HG03280 (cell line): ENCODE results near the gene UBR4.

Source experiments
- ATAC-seq: cut with Tn5 transposase; IDR thresholded peaks from one replicate; pipeline ENCODE4 v1.9.1; 2021; ENCODE audit warnings: mild to moderate bottlenecking, moderate library complexity; ENCODE audit not compliant: unreplicated experiment

UBR4 gene

GRCh38 chr1:19038732-19039131 lies 171.3 kb downstream of the UBR4 start:
- no peak for ATAC-seq

GRCh38 chr1:19038096-19038495 lies 172.0 kb downstream of the UBR4 start:
- ATAC-seq, result no peak

- ATAC-seq, result no peak
These were observed 172.4 kb downstream of the UBR4 start for GRCh38 chr1:19037659-19038058.

GRCh38 chr1:19036813-19037605 lies 173.1 kb downstream of the UBR4 start:
- ATAC-seq, result no peak

GRCh38 chr1:19036041-19036812 lies 173.8 kb downstream of the UBR4 start:
- no peak for ATAC-seq

- ATAC-seq, result no peak
These were observed 174.6 kb downstream of the UBR4 start for GRCh38 chr1:19035377-19036040.

GRCh38 chr1:19034721-19035120 lies 175.3 kb downstream of the UBR4 start:
- ATAC-seq, result no peak

GRCh38 chr1:19033926-19034680 lies 176.0 kb downstream of the UBR4 start:
- no peak for ATAC-seq

GRCh38 chr1:19033515-19033839 lies 176.6 kb downstream of the UBR4 start:
- ATAC-seq, result no peak

- ATAC-seq, result no peak
These were observed 177.2 kb downstream of the UBR4 start for GRCh38 chr1:19032701-19033514.

- no peak for ATAC-seq
These were observed 177.7 kb downstream of the UBR4 start for GRCh38 chr1:19032413-19032695.

- no peak for ATAC-seq
These were observed 180.6 kb downstream of the UBR4 start for GRCh38 chr1:19029191-19030085.

GRCh38 chr1:19028546-19029129 lies 181.4 kb downstream of the UBR4 start:
- no peak for ATAC-seq

- no peak for ATAC-seq
These were observed 182.0 kb downstream of the UBR4 start for GRCh38 chr1:19028110-19028509.
